Peyer's patch (tissue), 4 donors: Measurements from ENCODE around the gene COX6B2. TPM values are rescaled to one million over a fixed set of nuclear protein-coding genes. Genes with fewer than 3 reads are reported as not detected.
A peak's percentile ranks its signal among the peaks of the same experiment; 100 is the strongest.

ENCODE experiments used
- DNase-seq, 3 donors: peaks; one replicate each; pipeline ENCODE4 v3.0.0-alpha.2; 2017 to 2019
- H3K27ac ChIP-seq, 4 donors: fragments of 200-600 bp; sonication (generic); one replicate each; pipeline ENCODE4 v1.5.1; 2016 to 2019
- H3K27me3 ChIP-seq, 2 donors: fragments of 200-600 bp; sonication (generic); one replicate each; pipeline ENCODE4 v1.5.1; 2019
- H3K36me3 ChIP-seq, 3 donors: fragments of 200-600 bp; sonication (generic); one replicate each; pipeline ENCODE4 v1.5.1; 2016 to 2019
- H3K4me1 ChIP-seq, 4 donors: fragments of 200-600 bp; sonication (generic); one replicate each; pipeline ENCODE4 v1.5.1; 2016 to 2019
- H3K4me3 ChIP-seq, 4 donors: fragments of 200-600 bp; sonication (generic); 1 replicate in 3 of 4; 2 replicates in 1 of 4; pipeline ENCODE4 v1.5.1; 2016 to 2019; ENCODE audit warnings: mild to moderate bottlenecking in 1 of 4
- H3K9me3 ChIP-seq, 4 donors: fragments of 200-600 bp; sonication (generic); one replicate each; pipeline ENCODE4 v1.5.1; 2016 to 2019; ENCODE audit warnings: mild to moderate bottlenecking in 1 of 4
- CTCF ChIP-seq, 6 experiments: fragments of 450-650 bp in 4 of 6; fragments of 200-600 bp in 2 of 6; sonication (generic) in 1 of 6; IDR thresholded peaks; one replicate each; pipeline ENCODE4 v1.5.1; 2017 to 2019; ENCODE audit warnings: antibody characterized with exemption in 6 of 6, mild to moderate bottlenecking in 3 of 6, moderate library complexity in 1 of 6
- POLR2A ChIP-seq, 2 donors: fragments of 450-650 bp; IDR thresholded peaks; one replicate each; pipeline ENCODE4 v1.5.1; 2017; ENCODE audit warnings: antibody characterized with exemption in 2 of 2, mild to moderate bottlenecking in 2 of 2, moderate library complexity in 2 of 2
- total RNA-seq, 4 donors: library from RNA; depleted of rRNA; stranded (reverse); fragments of >200 nt; gene quantifications; one replicate each; pipeline ENCODE4 v1.1.0, GENCODE V29; 2016

Gene COX6B2
- total RNA-seq, 4 donors from 2014 or later, result not detected

GRCh38 chr19:55355213-55355821 is 798 bp upstream of the COX6B2 start:
- no peaks in the 10 kb centered on the region for H3K9me3 ChIP-seq
- TF ChIP-seq POLR2A (IDR thresholded peaks at IDR 0.05) (no peak), CTCF (IDR thresholded peaks at IDR 0.05) (no peak)
- H3K4me3 ChIP-seq, result no peak overlapping the region
- peaks cover 0 to 27% of the 10 kb centered on the region in 2 donors for H3K27me3 ChIP-seq
- peaks cover 3 to 26% (median 11%) of the 10 kb centered on the region in 4 donors for H3K4me1 ChIP-seq
- DNase-seq, result no peak
- H3K36me3 ChIP-seq, result no peaks in the 10 kb centered on the region
- H3K27ac ChIP-seq, result no peak overlapping the region

- no peaks in the 10 kb centered on the region for H3K36me3 ChIP-seq
- TF ChIP-seq POLR2A (IDR thresholded peaks at IDR 0.05), result no peak
- TF ChIP-seq CTCF (IDR thresholded peaks at IDR 0.05), result no peak
- peaks cover 3 to 26% (median 11%) of the 10 kb centered on the region in 4 donors for H3K4me1 ChIP-seq
- peak; percentile 55 to 87 (median 81) for DNase-seq
- no peaks in the 10 kb centered on the region for H3K9me3 ChIP-seq
- H3K27ac ChIP-seq, result no peak overlapping the region
- H3K27me3 ChIP-seq, result peaks cover 0 to 27% of the 10 kb centered on the region in 2 donors
- H3K4me3 ChIP-seq, result peak overlapping the region; percentile 21 to 51 (median 50)
Measured at GRCh38 chr19:55353803-55354697, 469 bp downstream of the COX6B2 start.

- peaks cover 0 to 27% of the 10 kb centered on the region in 2 donors for H3K27me3 ChIP-seq
- no peak for TF ChIP-seq CTCF (IDR thresholded peaks at IDR 0.05)
- no peak for TF ChIP-seq POLR2A (IDR thresholded peaks at IDR 0.05)
- peaks cover 3 to 26% (median 11%) of the 10 kb centered on the region in 4 donors for H3K4me1 ChIP-seq
- DNase-seq, result no peak
- H3K4me3 ChIP-seq, result peak overlapping the region; percentile 21 to 51 (median 50)
- no peaks in the 10 kb centered on the region for H3K36me3 ChIP-seq
- H3K27ac ChIP-seq, result no peak overlapping the region
- H3K9me3 ChIP-seq, result no peaks in the 10 kb centered on the region
Measured at GRCh38 chr19:55353356-55353802, 1.1 kb downstream of the COX6B2 start.

- Histone ChIP-seq H3K9me3 (no peaks in the 10 kb centered on the region), H3K36me3 (no peaks in the 10 kb centered on the region), H3K27me3 (peaks cover 0 to 27% of the 10 kb centered on the region in 2 donors), H3K4me3 (no peak overlapping the region), H3K27ac (no peak overlapping the region), H3K4me1 (peaks cover 3 to 26% (median 11%) of the 10 kb centered on the region in 4 donors)
- no peak for DNase-seq
- no peak for TF ChIP-seq CTCF (IDR thresholded peaks at IDR 0.05)
- no peak for TF ChIP-seq POLR2A (IDR thresholded peaks at IDR 0.05)
Measured at GRCh38 chr19:55352549-55353145, 1.9 kb downstream of the COX6B2 start.

- H3K4me1 ChIP-seq, result peaks cover 3 to 26% (median 11%) of the 10 kb centered on the region in 4 donors
- TF ChIP-seq POLR2A (IDR thresholded peaks at IDR 0.05), result no peak
- no peaks in the 10 kb centered on the region for H3K9me3 ChIP-seq
- peaks cover 0 to 27% of the 10 kb centered on the region in 2 donors for H3K27me3 ChIP-seq
- no peak overlapping the region for H3K4me3 ChIP-seq
- no peak overlapping the region for H3K27ac ChIP-seq
- peaks cover 0 to under 1% (median 0%) of the 10 kb centered on the region in 3 donors for H3K36me3 ChIP-seq
- no peak for DNase-seq
Measured at GRCh38 chr19:55352040-55352439, 2.5 kb downstream of the COX6B2 start.
